Activated naive CD4-positive, alpha-beta T cell treated with anti-CD3 and anti-CD28 coated beads for 36 hours (primary cell): Measurements from ENCODE around the gene GPER1. TPM values are rescaled to one million over a fixed set of nuclear protein-coding genes. Genes with fewer than 3 reads are reported as not detected.

Experiments
- CTCF ChIA-PET: fragments of 350-600 bp; sonication (Branson Sonifier 250); formaldehyde crosslinking; loops from one replicate; lab custom pipeline; 2021; ENCODE audit warnings: antibody characterized with exemption; lab: Charles Lee
- DNase-seq: peaks from one replicate; pipeline ENCODE4 v3.0.0-alpha.2; 2020
- H3K27ac Mint-ChIP-seq: one replicate; pipeline ENCODE4 v1.8.0; 2021; ENCODE audit warnings: mild to moderate bottlenecking, mixed read lengths
- H3K27me3 Mint-ChIP-seq: one replicate; pipeline ENCODE4 v1.8.0; 2021; ENCODE audit warnings: low read depth, mixed read lengths
- H3K36me3 Mint-ChIP-seq: one replicate; pipeline ENCODE4 v1.8.0; 2021; ENCODE audit warnings: low read depth, mixed read lengths
- H3K4me1 Mint-ChIP-seq: one replicate; pipeline ENCODE4 v1.8.0; 2021; ENCODE audit warnings: low read depth, mixed read lengths
- H3K4me3 Mint-ChIP-seq: one replicate; pipeline ENCODE4 v1.8.0; 2021; ENCODE audit warnings: mild to moderate bottlenecking, moderate library complexity, mixed read lengths
- H3K9me3 Mint-ChIP-seq: one replicate; pipeline ENCODE4 v1.8.0; 2021; ENCODE audit warnings: mixed read lengths
- intact Hi-C: fragments of 100-400 bp; cut with micrococcal nuclease; formaldehyde crosslinking; loops from one replicate; pipeline ENCODE4 v1.15.1; 2023
- total RNA-seq, 2 experiments: library from RNA; stranded (reverse); gene quantifications; one replicate each; pipeline ENCODE4 v1.2.3, GENCODE V29; 2021

Gene GPER1
- total RNA-seq, 2 experiments from 2014 or later, result not detected

DNA sequence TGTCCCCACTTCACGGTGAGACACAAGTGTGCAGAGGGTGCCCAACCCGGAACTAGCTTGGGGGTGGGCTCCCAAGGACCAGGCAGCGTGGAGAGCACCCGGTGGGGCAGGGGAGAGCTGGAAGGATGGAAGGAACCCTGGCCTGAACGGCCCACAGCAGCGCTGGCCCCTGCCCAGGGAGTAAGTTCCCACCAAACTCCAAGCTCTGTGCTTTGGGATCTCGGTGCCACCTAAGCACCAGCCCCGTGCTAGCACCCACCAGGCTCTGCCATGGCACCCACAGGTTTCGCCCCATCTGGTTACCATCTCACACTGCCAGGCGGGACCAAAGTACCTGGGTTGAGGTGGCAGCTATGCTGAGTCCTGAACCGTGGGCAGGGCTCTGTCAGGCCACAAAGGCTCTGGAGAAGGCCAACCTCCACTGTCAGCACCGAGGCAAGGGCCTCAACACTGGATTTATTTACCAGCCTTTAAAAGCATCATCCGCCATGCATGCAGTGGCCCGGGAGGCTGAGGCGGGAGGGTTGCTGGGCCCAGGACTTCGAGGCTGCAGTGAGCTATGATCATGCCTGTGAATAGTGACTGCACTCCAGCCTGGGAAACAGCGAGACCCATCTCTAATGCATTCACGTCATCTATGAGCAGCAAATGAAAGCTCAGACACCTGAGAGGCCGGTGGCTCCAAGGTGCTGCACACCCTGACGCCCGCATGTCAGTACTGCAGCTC, 16.0 kb downstream of the GPER1 start:
- no peaks in the 10 kb centered on the region for H3K27me3 Mint-ChIP-seq
- H3K36me3 Mint-ChIP-seq, result no peaks in the 10 kb centered on the region
- DNase-seq, result no peak
- H3K9me3 Mint-ChIP-seq, result no peaks in the 10 kb centered on the region
- H3K27ac Mint-ChIP-seq, result no peak overlapping the region
- CTCF ChIA-PET, result interaction anchor here (1.2 kb wide), 1 partner anchor 17 kb away, joined by 3 read pairs; no protein-coding TSS in a partner anchor
- no peak overlapping the region for H3K4me3 Mint-ChIP-seq
- intact Hi-C loops, result no loop called here
- peaks cover 22% of the 10 kb centered on the region for H3K4me1 Mint-ChIP-seq

DNA sequence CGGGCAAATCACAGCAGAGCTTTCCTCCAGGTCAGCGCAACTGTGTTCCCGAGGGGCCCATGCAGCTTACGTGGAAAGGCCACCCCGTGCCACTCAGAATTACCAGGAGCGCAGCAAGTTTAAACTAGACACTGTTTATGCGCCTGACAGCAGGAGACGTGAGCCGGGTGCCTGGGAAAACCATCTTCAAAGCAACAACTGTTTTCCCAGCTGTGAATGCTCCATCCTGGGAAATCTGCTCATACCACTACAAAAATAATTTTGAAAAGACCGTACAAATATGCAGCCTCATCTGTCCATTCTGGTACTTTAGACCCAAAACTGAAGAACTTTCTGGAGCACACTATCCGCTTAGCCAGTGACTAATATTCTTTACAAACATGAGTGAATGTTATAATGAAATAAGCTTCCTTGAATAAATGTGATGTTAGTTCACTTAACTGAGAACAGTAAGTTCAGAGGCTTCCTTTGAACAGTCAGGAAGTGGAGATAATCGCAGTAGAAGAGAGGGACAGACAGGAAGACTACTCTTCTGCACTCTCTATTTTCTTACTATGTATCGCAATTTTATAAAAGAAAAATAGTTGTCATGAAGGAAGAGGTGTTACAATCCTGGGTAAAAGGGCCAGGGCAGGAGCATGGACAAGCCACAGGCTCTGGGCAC, 16.7 kb downstream of the GPER1 start:
- no peak for DNase-seq
- no peaks in the 10 kb centered on the region for H3K9me3 Mint-ChIP-seq
- H3K4me1 Mint-ChIP-seq, result peaks cover 22% of the 10 kb centered on the region
- CTCF ChIA-PET, result interaction anchor here (1.2 kb wide), 1 partner anchor 18 kb away, joined by 3 read pairs; no protein-coding TSS in a partner anchor
- intact Hi-C loops, result no loop called here
- no peaks in the 10 kb centered on the region for H3K36me3 Mint-ChIP-seq
- H3K27ac Mint-ChIP-seq, result no peak overlapping the region
- H3K27me3 Mint-ChIP-seq, result no peaks in the 10 kb centered on the region
- H3K4me3 Mint-ChIP-seq, result no peak overlapping the region

DNA sequence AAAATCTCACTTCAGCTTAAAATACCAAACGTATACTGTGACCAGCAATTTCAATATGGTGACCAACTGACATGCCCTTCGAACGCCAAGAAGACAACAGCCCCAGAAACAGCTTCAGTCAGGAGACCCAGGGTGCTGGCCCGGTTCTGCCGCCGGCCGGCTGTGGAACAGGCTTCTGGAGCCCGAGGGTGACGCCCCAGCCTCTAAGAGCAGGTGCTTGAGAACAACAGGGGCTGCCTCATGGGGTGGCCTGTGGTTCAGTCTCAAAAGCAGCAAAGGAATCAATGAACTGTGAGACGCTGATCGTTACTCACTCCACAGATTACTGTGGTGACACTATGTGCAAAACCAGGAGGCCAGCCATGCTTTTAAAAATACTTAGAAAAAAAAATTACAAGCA, 17.3 kb downstream of the GPER1 start:
- Mint-ChIP-seq H3K4me3 (no peak overlapping the region), H3K27ac (no peak overlapping the region), H3K9me3 (no peaks in the 10 kb centered on the region), H3K27me3 (no peaks in the 10 kb centered on the region), H3K36me3 (no peaks in the 10 kb centered on the region), H3K4me1 (peaks cover 22% of the 10 kb centered on the region)
- intact Hi-C loops, result no loop called here
- DNase-seq, result no peak
- CTCF ChIA-PET, result interaction anchor here (0.7 to 1.2 kb wide), 3 partner anchors 19 to 775 kb away, joined by 3 read pairs; no protein-coding TSS in a partner anchor

DNA sequence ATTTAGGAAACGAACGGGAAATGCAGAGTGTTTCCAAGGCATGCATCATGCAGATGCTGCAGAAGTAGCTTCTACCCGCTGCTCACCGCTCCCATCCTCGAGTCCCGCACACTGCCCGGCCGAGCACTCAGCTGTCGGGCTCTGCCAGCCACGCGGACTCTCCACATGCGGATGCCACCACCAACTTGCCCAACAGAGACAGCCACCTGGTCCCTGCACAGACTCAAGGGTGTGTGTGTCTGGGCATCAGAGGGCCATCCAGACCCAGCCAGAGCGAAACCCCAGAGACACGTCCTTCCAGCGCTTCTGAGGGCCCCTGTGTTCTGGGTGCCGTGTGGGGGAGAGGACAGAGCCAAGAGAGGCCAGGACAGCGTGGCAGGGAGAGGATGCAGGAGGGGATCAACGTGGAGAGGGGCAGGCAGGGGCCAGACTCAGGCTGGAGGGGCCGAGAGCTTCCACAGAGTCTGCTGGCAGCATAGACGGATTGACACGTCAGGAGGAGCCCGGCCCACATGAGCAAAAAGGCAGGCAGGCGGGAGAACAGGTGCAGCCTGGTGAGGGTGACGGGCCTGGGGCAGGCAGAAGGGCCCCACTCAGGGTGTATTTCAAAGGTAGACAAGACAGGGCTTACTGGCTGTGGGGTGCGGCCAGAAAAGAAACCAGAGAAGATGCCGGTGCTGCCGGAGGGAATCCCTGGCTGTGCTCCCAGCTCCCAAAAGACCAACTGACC, 18.3 kb downstream of the GPER1 start:
- Mint-ChIP-seq H3K27ac (no peak overlapping the region), H3K27me3 (no peaks in the 10 kb centered on the region), H3K36me3 (no peaks in the 10 kb centered on the region), H3K4me1 (peaks cover 22% of the 10 kb centered on the region), H3K9me3 (no peaks in the 10 kb centered on the region), H3K4me3 (no peak overlapping the region)
- DNase-seq, result no peak
- CTCF ChIA-PET, result interaction anchor here (0.7 to 1.0 kb wide), 2 partner anchors 20 to 774 kb away, joined by 3 read pairs; no protein-coding TSS in a partner anchor
- intact Hi-C loops, result no loop called here

DNA sequence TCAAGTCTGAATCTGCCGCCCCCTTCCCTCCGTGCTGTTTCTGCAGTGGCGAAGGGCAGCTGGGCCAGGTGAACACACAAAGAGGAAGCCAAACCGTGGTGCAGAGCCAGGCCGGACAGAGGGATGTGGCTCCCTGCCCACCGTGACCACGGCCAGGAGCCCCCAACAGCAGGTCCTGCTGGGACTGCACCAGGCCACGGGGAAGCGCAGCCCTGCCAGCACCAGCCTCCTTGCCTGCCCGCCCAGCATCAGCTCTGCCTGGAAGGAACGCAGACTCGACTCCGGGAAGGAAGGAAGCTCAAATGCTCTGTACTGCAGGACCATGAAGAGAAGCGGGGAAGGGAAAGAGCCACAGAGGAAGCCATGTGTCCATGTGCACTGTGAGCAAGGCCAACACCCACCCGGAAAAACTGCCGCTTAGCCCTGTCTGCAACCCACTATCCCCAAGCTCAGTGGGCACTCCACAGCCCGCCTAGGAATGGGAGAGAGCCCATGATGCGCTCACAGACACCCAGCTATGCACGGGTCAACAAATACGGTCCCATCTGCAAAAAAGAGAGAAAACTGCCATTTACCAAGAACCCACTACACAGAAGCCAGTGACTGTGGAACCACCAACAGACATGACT, 19.0 kb downstream of the GPER1 start:
- intact Hi-C loops, result no loop called here
- H3K36me3 Mint-ChIP-seq, result no peaks in the 10 kb centered on the region
- no peaks in the 10 kb centered on the region for H3K27me3 Mint-ChIP-seq
- H3K27ac Mint-ChIP-seq, result no peak overlapping the region
- no peak overlapping the region for H3K4me3 Mint-ChIP-seq
- DNase-seq, result no peak
- peaks cover 22% of the 10 kb centered on the region for H3K4me1 Mint-ChIP-seq
- H3K9me3 Mint-ChIP-seq, result no peaks in the 10 kb centered on the region
- CTCF ChIA-PET, result no interaction called here

DNA sequence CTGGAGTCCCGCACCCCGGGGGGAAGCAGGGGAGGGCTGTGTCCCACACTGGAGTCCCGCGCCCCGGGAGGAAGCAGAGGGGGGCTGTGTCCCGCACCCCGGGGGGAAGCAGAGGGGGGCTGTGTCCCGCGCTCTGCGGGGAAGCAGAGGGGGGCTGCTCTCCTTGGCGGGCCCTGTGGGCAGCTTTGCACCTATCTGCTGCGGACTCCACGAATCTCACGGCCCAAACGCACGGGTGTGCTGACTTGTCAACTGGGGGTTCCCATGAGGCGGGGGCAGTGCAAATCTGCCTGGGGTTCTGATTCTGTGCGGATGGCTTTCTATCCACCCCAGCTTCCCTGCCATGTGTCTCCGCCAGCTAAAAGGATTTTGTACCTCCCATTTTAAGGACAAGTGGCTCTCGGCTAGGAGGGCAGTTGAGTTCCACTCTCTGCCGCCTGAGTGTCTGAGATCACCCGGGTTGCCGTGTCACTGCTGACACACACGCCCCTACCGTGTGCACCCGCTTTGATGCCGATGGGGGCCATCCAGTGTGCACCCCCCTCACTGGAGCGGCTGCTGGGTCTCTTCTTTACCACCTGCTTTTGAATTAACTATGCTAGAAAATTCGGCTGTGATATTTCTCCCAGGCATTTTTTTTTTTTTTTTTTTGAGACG, 20.5 kb downstream of the GPER1 start:
- intact Hi-C loops, result no loop called here
- H3K9me3 Mint-ChIP-seq, result no peaks in the 10 kb centered on the region
- H3K4me1 Mint-ChIP-seq, result peaks cover 18% of the 10 kb centered on the region
- no peaks in the 10 kb centered on the region for H3K27me3 Mint-ChIP-seq
- no peak overlapping the region for H3K4me3 Mint-ChIP-seq
- no peaks in the 10 kb centered on the region for H3K36me3 Mint-ChIP-seq
- H3K27ac Mint-ChIP-seq, result no peak overlapping the region
- no peak for DNase-seq
- CTCF ChIA-PET, result no interaction called here

DNA sequence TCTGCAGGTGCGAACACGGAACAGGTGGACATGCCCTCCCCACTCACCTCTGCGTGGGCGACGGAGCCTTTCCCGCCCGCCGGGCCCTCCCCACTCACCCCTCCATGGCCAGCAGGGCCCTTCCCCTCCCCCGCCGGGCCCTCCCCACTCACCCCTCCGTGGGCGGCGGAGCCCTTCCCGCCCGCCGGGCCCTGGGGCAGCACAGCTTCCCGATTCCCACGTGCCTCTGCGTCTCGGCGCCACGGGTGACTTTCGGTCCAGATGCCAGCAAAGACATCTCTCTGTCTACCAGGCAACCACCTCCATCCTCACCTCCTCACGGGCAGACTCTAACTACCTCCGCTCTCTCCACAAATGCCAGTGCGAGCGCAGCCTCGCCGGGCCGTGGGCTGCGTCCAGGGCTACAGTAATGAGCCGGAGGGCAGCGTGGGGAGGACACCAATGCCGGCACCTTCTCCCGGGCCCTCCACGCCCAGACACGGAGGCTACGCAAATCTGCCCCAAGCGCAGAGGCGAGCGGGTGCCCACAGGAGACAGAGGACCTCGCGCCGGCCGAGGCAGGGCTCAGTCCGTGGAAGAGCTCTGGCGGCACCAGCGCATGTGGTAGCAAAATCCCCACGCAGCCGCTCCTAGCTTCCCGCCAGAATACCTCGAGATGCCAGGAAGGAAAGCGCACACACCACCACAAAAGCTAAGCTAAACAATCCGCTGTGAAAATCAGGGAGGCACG, 21.8 kb downstream of the GPER1 start:
- H3K27me3 Mint-ChIP-seq, result no peaks in the 10 kb centered on the region
- H3K4me3 Mint-ChIP-seq, result no peak overlapping the region
- no peaks in the 10 kb centered on the region for H3K9me3 Mint-ChIP-seq
- no peak overlapping the region for H3K27ac Mint-ChIP-seq
- CTCF ChIA-PET, result no interaction called here
- DNase-seq, result no peak
- H3K36me3 Mint-ChIP-seq, result no peaks in the 10 kb centered on the region
- intact Hi-C loops, result no loop called here
- peaks cover 10% of the 10 kb centered on the region for H3K4me1 Mint-ChIP-seq

DNA sequence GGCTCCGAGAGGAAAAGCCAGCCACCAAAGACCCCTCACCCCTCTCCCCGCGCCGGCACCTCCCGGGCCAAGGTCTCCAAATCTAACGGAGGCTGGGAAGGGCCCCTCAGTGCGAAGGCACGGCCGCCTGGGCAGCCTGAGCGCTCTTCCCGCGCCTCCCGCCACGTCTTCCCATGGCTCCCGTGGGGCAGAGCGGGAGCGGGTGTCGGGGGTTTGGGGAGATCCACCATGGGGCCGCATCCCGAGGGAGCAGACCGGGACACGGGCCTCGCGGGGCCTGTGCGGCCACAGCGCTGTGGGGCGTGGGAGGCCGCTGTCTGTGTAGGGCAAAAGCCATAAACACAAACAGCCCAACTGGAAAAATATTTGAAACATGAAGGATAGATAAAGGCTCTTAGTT, 22.4 kb downstream of the GPER1 start:
- peaks cover 4% of the 10 kb centered on the region for H3K4me1 Mint-ChIP-seq
- H3K36me3 Mint-ChIP-seq, result peaks cover 2% of the 10 kb centered on the region
- intact Hi-C loops, result no loop called here
- no peaks in the 10 kb centered on the region for H3K27me3 Mint-ChIP-seq
- no peak overlapping the region for H3K27ac Mint-ChIP-seq
- no peak overlapping the region for H3K4me3 Mint-ChIP-seq
- no peaks in the 10 kb centered on the region for H3K9me3 Mint-ChIP-seq
- CTCF ChIA-PET, result no interaction called here
- no peak for DNase-seq

DNA sequence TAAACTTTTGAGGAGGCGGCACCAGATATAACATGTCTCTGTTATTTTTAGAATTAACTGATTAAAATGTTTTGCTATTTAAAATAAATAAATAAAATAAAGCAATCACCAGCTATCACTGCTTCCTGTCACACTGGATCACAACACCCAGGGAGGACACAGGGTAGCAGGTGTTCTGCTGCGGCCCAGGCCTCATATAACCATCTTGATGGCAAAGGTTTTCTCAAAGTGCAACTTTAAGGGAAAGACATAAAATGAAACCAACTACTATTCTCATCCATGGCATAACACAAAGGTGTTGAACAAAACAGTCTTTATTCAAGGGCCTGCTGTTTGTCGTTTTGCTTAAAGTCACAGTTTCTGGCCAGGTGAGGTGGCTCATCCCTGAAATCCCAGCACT, 23.2 kb downstream of the GPER1 start:
- DNase-seq, result no peak
- peaks cover 4% of the 10 kb centered on the region for H3K36me3 Mint-ChIP-seq
- CTCF ChIA-PET, result interaction anchor here (1.0 kb wide), 1 partner anchor 25 kb away, joined by 3 read pairs; no protein-coding TSS in a partner anchor
- peaks cover 3% of the 10 kb centered on the region for H3K9me3 Mint-ChIP-seq
- H3K4me3 Mint-ChIP-seq, result no peak overlapping the region
- no peak overlapping the region for H3K27ac Mint-ChIP-seq
- no peaks in the 10 kb centered on the region for H3K27me3 Mint-ChIP-seq
- no peaks in the 10 kb centered on the region for H3K4me1 Mint-ChIP-seq
- intact Hi-C loops, result no loop called here

DNA sequence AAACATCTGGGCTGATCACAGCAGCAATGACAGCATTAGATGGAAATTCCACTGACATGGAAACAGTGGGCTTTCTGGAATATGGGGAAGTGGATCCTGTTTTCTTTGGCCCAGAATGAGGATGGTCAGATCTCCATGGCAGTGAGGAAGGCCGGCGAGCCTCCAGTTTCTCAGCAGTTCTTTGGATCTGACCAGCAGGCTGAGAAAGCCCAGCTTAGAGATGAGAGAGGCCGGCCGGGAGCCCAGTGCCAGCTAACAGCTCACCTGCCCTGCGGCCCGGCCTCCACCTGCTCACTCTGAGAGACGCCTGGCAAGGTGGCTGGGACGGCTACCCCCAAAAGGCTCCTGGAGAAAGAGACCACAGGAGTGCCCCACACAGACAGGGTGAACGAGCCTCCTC, 24.2 kb downstream of the GPER1 start:
- Mint-ChIP-seq H3K4me1 (no peaks in the 10 kb centered on the region), H3K27me3 (no peaks in the 10 kb centered on the region), H3K27ac (no peak overlapping the region), H3K9me3 (peaks cover 3% of the 10 kb centered on the region), H3K36me3 (peaks cover 4% of the 10 kb centered on the region), H3K4me3 (no peak overlapping the region)
- CTCF ChIA-PET, result interaction anchor here (0.7 to 1.0 kb wide), 2 partner anchors 26 to 625 kb away, joined by 3 read pairs; no protein-coding TSS in a partner anchor
- intact Hi-C loops, result no loop called here
- no peak for DNase-seq
